HG02970 (cell line): ENCODE data around the gene ITIH3.

ENCODE experiments used
- ATAC-seq: cut with Tn5 transposase; IDR thresholded peaks from one replicate; pipeline ENCODE4 v1.9.1; 2021; ENCODE audit warnings: mild to moderate bottlenecking, moderate library complexity, moderate number of reproducible peaks; ENCODE audit not compliant: unreplicated experiment, low FRiP score

The ITIH3 gene

DNA sequence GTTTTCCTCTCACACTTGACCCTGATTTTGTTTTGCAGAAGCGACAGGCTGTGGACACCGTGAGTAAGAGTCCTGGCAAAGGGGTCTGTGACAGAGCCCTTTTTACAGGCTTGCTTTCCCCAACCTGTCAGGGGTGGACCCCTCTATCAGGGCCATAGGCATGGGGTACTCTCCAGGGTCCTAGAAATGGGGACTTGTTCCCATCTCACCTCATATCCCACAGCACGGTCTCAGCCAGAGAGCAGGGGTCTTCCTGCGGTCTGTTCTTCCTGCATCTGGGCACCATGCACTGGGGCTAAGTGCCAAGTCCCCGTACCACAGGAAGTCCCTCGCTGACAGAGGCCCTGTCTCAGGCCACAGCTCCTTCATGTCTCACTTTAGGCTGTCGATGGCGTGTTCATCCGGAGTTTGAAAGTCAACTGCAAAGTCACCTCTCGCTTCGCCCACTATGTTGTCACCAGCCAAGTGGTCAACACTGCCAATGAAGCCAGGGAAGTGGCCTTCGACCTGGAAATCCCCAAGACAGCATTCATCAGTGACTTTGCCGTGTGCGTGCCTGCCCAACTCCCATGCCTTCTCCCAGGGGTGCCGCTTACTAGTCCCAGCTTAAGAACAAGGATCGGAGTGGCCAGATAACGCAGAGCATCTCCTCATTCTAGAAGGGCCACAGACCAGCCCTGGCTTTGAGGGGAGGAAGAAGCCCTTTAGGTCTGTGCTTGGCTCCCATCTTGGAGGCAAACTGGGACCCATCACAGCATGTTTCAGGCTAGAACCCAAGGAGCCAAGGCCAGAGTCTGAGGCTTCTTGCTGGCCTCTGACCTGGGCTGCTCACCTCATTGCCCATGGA, 16.4 kb upstream of the ITIH3 start:
- no peak for ATAC-seq

DNA sequence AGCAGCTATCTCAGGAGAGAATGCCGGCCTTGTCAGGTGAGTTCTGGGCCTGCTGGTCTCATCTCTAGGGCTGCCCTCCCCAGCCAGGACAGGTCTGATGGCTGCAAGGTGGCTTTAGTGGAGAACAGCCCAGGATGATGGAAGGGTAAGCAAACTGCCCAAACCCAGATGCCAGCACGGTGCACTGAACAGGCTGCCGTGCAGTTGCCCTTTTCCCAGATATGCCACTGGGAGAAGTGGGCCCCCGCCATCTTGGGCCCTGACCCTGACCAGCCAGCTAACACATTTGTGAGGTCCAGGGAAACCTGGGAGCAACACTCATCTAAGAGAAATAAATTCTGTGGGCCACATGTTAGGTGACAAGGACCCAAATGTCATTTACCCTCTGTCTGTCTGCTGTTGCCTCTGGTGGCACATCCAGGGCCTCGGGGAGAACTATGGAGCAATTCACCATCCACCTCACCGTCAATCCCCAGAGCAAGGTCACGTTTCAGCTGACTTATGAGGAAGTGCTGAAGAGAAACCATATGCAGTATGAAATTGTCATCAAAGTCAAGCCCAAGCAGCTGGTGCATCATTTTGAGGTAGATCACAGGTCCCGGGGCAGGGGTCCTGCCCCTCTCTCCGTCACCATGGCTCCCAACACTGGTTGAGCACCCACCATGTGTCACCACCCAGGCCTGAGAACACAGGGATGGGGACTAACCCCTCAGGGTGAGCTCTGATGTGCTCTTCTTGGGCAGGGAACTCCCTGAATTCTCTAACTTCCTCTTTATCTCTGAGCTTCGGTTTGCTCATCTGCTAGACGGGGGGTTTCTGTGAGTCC, 15.4 kb upstream of the ITIH3 start:
- ATAC-seq, result no peak

DNA sequence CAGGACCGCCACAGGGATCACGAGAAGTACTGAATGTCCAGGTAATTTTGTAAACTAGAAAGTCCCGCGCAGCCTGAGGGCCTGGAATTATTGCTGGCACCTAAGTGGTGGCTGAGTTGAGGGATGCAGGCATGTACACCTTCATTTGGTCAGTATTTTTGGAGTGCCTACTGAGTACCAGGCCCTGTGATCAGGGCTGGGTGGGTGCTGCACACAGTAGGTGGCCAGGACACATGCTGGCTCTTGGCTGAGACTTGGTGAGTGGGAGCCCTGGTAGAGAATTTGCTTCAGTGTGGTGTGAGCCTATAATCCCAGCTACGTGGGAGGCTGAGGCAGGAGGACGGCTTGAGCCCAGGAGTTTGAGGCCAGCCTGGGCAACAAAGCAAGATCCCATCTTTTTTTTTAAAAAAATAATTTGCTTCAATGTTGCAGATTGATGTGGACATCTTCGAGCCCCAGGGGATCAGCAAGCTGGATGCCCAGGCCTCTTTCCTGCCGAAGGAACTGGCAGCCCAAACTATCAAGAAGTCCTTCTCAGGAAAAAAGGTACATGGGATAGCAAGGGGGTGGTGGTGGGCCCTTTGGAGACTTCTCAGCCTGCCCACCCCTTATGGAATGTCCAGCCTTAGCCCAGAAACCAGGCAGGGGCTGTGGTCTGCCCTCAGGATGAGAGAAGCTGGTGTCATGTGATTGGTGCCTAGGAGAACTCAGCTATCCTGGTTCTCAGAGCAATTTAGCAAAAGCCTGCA, 14.6 kb upstream of the ITIH3 start:
- ATAC-seq, result no peak

DNA sequence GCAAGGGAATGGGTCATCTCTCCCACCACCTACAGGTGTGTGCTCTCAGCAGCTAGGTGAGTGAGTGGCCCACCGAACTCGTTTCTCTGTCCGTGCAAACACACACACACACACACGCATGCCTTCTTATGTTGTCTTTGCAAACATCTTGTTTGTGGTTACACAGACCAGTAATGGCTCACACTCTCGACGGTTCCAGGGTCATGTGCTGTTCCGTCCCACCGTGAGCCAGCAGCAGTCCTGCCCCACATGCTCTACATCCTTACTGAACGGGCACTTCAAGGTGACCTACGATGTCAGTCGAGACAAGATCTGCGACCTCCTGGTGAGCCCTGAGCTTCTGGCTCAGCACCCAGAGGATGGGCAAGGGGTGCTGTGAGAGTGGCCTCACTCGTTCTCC, 12.9 kb upstream of the ITIH3 start:
- no peak for ATAC-seq

DNA sequence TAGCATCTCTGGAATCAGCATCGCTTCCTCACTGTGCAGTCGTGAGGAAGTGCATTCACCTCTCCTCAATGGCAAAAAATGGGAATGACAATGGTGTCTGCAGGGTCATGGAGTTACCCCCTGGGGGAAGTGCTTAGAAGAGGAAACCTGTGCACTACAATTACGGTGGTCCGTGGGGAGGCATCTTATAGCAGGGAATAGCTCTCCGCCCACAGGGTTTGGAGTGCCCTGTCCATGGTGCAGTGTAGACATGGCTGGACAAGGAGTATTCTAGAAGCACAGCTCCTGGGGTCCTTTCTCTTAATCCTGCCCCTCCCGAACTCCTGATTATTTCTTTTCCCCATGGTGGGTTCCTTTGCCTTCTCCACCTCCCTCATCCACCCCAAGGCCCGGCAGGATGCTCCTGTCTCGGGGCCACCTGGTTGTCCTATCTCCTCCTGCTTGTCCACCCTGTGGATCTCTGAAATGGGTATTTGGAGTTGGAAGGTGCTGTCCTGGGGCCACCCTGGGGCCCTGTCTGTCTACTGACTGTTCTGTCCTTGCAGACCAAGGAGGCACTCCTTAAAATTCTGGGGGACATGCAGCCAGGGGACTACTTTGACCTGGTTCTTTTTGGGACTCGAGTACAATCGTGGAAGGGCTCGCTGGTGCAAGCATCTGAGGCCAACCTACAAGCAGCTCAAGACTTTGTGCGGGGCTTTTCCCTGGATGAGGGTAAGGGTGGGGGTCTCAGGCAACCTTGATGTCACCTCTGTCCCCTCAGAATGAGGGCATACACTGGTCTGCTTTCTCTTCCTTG, 12.0 kb upstream of the ITIH3 start:
- no peak for ATAC-seq

DNA sequence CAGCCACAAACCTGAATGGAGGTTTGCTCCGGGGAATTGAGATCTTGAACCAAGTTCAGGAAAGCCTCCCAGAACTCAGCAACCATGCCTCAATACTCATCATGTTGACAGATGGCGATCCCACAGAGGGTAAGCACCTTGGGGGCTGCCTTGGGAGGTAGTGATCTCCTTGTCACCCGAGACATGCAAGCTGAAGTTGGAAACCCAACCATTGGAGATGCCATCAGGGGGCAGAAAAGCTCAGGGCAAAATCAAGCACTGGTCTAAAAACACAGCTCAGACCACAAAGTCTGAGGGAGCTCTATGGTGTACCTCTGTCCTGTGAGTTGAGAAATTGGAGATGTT, 11.4 kb upstream of the ITIH3 start:
- ATAC-seq, result no peak

DNA sequence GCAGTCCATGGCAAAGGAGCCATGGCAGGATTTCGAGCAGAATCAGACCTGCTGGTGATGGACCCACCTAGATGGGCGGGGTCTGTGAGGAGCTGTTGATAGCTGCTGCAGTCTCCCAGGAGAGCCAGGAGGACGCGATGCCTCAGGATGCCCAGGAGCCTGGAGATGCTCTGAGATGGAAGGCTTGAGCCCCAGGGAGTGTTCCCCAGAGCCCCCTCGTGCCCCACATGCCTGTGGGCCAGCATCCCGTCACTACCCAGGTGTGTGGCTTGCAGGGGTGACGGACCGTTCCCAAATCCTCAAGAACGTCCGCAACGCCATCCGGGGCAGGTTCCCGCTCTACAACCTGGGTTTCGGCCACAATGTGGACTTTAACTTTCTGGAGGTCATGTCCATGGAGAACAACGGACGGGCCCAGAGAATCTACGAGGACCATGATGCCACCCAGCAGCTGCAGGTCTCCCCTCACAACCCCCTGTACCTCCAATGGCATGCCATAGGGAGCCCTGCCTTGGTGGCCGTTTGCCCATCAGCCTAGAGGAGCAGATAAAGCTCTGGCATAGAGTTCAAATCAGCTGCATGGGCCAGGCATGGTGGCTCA, 10.5 kb upstream of the ITIH3 start:
- ATAC-seq, result no peak

DNA sequence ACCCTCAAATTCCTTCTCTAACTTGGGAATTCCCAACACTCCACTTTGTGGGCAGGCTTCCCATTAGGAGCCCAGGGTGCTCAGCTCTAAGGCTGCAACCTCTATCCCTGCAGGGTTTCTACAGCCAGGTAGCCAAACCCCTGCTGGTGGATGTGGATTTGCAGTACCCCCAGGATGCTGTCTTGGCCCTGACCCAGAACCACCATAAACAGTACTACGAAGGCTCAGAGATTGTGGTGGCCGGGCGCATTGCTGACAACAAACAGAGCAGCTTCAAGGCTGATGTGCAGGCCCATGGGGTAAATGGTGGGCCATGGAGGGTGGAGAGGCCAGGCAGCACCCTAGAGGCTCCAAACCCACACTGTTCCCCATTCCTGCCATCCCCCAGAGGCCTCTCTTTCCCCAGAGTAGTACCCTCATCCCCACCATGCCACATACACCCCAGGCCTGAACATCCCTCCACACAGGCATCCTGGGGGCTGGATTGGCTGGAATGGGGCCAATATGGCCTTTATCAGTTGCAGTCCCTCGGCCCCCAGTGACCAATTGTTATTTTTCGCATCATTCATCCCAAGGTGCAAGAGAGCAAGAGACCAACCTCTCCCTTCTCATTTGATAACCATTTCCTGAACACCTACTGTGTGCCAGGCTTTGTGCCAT, 9.5 kb upstream of the ITIH3 start:
- ATAC-seq, result no peak

DNA sequence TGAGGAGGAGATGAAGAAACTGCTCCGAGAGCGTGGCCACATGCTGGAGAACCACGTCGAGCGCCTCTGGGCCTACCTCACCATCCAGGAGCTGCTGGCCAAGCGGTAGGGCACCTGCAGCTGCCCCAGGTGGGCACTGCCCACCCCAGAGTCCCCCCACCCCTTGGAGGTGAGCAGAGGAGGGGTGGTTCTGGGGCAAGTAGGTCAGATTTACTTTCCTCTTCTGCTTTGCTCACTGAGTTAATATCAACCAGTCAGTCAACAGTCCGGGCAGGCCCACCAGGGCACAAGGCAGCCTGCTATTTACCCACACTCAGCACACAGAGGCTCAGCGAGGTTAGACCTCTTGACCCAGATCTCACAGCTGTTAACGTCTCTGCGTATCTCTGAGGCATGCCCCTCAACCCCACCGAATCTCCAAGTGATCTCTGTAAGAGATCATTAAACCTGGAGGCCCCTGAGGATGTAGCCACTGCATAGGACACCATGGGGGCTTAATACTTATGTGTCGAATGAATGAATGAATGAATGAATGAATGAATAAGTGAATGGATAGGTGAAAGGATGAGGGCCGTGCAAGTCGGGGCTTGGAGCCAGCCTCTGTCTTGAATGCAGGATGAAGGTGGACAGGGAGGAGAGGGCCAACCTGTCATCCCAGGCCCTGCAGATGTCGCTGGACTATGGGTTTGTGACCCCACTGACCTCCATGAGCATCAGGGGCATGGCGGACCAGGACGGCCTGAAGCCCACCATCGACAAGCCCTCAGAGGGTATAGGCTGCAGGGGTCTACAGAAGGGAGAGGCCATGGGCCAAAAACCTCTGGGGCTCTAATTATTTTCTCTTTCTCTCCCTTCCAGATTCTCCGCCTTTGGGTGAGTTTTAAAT, 8.0 kb upstream of the ITIH3 start:
- no peak for ATAC-seq

DNA sequence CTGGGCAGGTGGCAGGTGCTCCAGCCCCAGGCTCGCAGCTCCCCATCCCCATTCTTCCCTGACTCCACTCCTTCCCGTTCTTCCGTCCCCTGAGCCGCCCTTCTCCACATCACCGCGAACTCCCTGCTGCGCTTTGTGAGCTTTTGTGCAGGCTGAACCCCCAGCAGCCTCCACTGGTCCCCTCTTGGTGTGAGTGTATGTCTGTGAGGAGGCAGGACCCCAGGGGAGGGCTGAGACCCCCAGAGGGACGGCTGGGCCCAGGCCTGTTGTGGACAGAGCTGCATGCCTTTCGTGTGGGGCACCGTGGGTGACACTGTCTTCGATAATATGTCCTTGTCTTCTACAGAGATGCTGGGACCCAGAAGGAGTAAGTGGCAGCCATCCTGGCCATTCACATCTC, 7.3 kb upstream of the ITIH3 start:
- no peak for ATAC-seq

DNA sequence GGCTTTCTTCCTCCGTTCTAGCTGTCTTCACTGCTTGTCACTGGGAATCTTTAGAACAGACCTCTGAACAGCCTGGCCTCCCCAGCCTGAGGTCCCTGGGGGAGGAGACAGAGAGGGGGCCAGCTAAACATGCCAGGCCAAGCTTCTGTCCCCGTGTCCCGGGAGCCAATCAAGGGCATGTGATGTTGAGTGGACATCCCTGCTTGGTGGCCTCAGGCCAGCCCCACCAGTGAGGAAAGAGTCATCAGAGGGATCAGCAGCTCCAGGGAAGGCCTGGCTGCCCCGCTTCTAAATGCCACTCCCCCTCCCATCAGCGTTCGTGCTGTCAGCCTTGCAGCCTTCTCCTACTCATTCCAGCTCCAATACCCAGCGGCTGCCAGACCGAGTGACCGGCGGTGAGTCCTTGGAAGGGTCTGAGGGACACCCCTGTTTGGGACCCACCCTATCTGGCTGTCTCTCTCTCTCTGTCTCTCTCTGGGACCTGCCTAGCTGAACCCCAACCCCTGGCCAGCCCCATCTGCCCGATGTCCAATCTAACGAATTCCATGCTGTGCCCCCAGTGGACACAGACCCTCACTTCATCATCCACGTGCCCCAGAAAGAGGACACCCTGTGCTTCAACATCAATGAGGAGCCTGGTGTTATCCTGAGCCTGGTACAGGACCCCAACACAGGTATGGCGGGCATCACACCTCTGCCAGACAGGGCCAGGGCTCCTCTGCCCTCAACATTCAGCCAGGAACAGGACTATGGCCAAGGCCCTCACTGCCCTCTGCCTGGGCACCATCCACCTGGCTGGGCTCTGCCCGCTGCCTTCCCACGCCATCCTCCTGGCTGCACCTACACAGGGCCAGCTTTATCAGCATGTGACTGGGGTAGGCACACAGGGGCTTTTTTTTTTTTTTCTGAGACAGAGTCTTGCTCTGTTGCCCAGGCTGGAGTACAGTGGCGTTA, 6.6 kb upstream of the ITIH3 start:
- ATAC-seq, result no peak

DNA sequence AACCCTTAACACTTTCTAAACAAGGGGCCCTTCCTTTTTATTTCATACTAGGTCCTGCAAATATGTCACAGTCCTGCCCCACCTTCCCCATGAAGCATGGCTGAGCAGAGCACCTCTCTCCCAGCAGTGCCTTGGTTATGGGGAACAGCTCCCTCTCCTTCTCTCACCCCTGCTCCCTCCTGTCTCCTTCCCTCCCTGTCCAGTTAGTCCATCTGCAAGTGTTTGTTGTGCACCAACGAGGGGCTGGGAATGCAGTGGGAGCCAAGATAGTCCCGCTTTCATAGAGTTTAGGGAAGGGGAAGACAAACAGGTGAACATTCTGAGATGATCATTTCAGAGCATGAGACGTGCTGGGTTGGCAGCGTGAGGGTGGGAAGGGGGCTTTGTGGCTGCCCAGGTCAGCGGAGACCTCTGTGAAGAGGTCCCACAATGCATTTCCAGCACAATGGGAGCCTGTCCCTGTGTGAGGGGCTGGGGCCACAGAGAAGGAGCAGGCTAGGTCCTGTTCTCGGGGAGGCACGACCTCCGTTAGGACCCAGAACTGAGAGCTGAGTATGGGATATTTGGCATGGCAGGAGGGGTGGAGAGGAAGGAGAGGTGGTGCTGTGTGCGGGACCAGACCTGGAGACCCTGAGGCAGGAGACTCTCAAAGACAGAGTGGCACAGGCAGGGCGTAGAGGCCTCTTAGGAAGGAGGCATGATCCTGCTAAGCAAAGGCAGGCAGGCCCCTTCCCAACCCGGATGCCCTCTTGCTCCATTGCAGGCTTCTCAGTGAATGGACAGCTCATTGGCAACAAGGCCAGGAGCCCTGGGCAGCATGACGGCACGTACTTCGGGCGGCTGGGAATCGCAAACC, 5.5 kb upstream of the ITIH3 start:
- no peak for ATAC-seq

DNA sequence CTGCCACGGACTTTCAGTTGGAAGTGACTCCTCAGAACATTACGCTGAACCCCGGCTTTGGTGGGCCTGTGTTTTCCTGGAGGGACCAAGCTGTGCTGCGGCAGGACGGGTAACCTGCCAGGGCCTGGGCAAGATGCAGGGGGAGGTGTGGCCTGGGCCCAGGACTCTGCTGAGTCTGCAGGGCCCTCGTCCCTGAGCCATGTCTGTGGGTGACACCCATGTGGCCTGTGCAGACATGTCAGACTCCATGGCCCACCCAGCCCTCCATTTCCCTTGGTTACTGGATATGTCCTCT, 4.9 kb upstream of the ITIH3 start:
- no peak for ATAC-seq

DNA sequence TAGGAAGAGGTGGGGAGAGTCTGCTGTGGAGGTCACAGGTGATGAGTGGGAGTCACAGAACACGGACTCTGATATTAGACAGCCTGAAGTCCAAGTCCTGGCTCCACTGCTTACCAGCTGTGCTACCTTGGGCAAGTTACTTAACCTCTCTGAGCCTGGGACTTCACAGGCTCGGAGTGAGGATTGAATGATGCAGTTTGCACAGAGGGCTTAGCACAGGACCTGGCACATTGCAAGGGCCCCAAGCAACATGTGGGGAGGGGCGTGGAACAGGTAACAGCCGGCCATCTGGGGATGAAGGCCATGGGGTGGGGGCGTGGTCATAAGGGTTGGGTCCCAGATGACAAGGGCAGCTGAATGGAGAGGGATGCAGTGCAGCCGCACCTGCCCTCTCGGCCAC, 4.3 kb upstream of the ITIH3 start:
- ATAC-seq, result no peak

DNA sequence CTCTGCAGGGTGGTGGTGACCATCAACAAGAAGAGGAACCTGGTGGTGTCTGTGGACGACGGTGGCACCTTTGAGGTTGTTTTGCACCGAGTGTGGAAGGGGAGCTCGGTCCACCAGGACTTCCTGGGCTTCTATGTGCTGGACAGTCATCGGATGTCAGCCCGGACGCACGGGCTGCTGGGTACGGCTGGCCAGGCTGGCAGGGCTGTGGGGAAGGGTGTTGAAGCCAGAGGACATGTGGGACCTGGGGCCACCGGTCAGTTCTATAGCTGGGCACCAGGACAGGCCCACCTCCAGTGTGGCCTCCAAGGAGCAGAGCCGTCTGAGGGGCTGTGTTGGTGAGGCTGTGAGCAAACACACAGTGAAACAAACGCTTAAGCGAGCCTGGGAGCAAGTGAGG, 3.9 kb upstream of the ITIH3 start:
- no peak for ATAC-seq

DNA sequence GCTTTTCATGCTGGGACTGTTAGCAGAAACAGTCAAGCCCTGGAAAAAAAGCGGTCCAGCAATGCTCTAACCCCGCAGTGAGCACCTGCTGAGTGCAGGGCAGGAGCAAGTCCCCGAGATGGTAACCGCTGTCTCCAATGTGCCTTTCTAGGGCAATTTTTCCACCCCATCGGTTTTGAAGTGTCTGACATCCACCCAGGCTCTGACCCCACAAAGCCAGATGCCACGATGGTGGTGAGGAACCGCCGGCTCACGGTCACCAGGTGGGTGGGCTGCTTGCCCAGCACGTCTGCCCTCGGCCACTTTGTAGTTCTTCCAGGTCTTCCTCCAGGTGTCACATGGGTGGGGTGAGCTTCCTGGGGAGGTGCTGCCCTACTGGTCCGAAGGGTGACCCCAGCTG, 3.2 kb upstream of the ITIH3 start:
- ATAC-seq, result no peak

DNA sequence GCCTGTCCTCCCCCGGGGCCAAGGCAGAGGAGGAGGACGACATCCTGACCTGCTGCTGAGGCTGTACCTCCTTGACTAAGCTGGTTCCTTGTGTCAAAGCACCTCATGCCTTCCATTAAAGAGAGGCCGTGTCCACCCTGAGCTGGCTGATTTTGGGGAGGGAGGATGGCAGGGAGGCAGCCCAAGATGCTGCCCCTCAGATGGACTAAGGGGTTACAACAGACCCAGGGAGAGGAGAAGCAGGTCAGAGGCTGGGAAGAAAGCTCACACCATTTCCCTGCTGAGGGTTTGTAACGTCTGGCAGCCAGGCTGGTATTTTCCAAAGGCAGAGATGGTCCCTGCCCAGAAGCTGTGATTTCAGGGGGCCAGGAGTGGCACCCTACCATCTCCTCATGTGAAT, 2.7 kb upstream of the ITIH3 start:
- ATAC-seq, result no peak
